GM12865 (cell line): ENCODE measurements around the gene WIPF2.

Experiments used
- DNase-seq: peaks from one replicate; pipeline ENCODE4 v3.0.0; 2010; ENCODE audit warnings: low read depth
- H3K4me3 ChIP-seq: 2 replicates; pipeline ENCODE4 v1.5.1; 2011; ENCODE audit warnings: mild to moderate bottlenecking, low read depth, low read length, control low read depth
- TF ChIP-seq, protein P1 (sequence below): IDR thresholded peaks from 2 replicates; pipeline ENCODE4 v1.5.1; 2011; ENCODE audit warnings: low read length, control low read depth, low read depth, inconsistent platforms; ENCODE audit not compliant: insufficient read depth; ENCODE audit errors: missing control alignments

Gene WIPF2

DNA sequence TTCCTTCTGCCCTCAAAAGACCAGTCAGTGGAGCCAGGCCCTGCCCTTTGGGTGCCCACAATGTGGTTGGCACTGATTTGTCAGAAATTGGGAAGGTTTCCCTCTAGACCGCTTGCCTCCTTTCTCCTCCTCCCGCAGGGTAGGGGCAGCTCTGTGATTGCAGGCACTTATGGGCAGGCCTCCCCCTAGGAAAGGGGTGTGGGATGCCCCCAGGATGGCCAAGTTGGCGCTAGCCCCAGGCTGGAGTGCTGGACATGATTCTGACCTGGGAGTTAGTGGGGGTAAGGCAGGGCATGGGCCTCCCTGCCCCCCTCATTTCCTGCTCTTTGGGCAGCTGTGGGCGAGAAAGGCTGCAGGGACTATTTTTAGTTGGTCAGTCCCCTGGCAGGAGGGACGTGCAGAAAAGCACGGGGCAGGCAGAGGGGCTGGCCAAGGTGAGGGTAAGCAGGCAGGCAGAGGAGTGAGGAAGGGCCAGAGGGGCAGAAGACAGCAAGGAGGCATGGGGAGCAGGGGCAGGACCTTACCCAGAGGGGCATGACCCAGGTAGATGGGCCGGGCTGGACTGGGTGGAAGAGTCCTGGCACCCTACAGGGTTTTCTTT is 93.1 kb downstream of the WIPF2 start:
- peak overlapping the region; percentile 50 for H3K4me3 ChIP-seq
- TF ChIP-seq, protein P1, sequence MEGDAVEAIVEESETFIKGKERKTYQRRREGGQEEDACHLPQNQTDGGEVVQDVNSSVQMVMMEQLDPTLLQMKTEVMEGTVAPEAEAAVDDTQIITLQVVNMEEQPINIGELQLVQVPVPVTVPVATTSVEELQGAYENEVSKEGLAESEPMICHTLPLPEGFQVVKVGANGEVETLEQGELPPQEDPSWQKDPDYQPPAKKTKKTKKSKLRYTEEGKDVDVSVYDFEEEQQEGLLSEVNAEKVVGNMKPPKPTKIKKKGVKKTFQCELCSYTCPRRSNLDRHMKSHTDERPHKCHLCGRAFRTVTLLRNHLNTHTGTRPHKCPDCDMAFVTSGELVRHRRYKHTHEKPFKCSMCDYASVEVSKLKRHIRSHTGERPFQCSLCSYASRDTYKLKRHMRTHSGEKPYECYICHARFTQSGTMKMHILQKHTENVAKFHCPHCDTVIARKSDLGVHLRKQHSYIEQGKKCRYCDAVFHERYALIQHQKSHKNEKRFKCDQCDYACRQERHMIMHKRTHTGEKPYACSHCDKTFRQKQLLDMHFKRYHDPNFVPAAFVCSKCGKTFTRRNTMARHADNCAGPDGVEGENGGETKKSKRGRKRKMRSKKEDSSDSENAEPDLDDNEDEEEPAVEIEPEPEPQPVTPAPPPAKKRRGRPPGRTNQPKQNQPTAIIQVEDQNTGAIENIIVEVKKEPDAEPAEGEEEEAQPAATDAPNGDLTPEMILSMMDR, result no peak

GRCh38 chr17:40312893-40313667 is 94.0 kb downstream of the WIPF2 start:
- TF ChIP-seq, protein P1, result no peak
- peak overlapping the region; percentile 50 for H3K4me3 ChIP-seq
- DNase-seq, result no peak

More for the DNA sequence above, 93.1 kb downstream of the WIPF2 start:
- no peak for DNase-seq

- TF ChIP-seq, protein P1, result no peak
- no peak for DNase-seq
- peak overlapping the region; percentile 50 for H3K4me3 ChIP-seq
Measured at GRCh38 chr17:40313668-40314583, 94.8 kb downstream of the WIPF2 start.

GRCh38 chr17:40314584-40314956 is 95.5 kb downstream of the WIPF2 start:
- TF ChIP-seq, protein P1, result no peak
- H3K4me3 ChIP-seq, result no peak overlapping the region
- DNase-seq, result peak; percentile 65

GRCh38 chr17:40315206-40315605 is 96.1 kb downstream of the WIPF2 start:
- DNase-seq, result no peak
- TF ChIP-seq, protein P1, result no peak
- H3K4me3 ChIP-seq, result no peak overlapping the region

- TF ChIP-seq, protein P1, result no peak
- H3K4me3 ChIP-seq, result no peak overlapping the region
- no peak for DNase-seq
Measured at GRCh38 chr17:40315678-40316570, 96.8 kb downstream of the WIPF2 start.
